GM23338 (cell line): ENCODE data around the gene ASGR2.

Experiments
- EZH2 ChIP-seq: fragments of 200-600 bp; sonication (generic); IDR thresholded peaks from one replicate; pipeline ENCODE4 v1.8.0; 2017; ENCODE audit warnings: antibody characterized with exemption, mild to moderate bottlenecking, low read depth; ENCODE audit not compliant: unreplicated experiment
- EZH2phosphoT487 ChIP-seq: fragments of 200-600 bp; sonication (generic); IDR thresholded peaks from one replicate; pipeline ENCODE4 v1.8.1; 2018; ENCODE audit warnings: antibody characterized with exemption; ENCODE audit not compliant: unreplicated experiment
- POLR2AphosphoS5 ChIP-seq: IDR thresholded peaks from 2 replicates; pipeline ENCODE4 v1.6.1; 2016; ENCODE audit warnings: antibody characterized with exemption, low read depth
- TF ChIP-seq, protein P1 (sequence below), 2 experiments: fragments of 200-600 bp in 1 of 2; sonication (generic) in 1 of 2; conservative IDR thresholded peaks; 2 replicates each; pipeline versions ENCODE4 v1.5.1 to v1.6.1; 2016 to 2017; ENCODE audit warnings: antibody characterized with exemption in 2 of 2, low read depth in 2 of 2, mild to moderate bottlenecking in 2 of 2, moderate library complexity in 1 of 2
- TF ChIP-seq, protein P2 (sequence below): IDR thresholded peaks from one replicate; pipeline ENCODE4 v1.6.1; 2018; ENCODE audit warnings: antibody characterized with exemption; ENCODE audit not compliant: unreplicated experiment

DNA sequence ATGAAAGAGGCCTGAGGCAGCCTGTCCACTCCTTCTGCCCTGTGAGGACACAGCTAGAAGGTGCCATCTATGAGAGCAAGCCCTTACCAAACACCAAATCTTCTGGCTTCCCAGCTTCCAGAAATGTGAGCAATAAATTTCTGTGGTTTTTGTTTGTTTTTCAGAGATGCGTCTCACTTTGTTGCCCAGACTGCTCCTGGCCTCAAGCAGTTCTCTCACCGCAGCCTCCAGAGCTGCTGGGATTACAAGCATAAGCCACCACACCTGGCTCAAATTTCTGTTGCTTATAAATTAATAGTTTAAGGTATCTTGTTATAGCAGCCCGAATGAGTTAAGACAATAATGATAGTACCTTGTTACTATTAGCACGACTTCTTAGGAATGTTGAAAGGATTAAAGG is 58.2 kb downstream of the ASGR2 start:
- TF ChIP-seq EZH2phosphoT487 (no peak), EZH2 (no peak), POLR2AphosphoS5 (no peak)
- TF ChIP-seq, protein P1, sequence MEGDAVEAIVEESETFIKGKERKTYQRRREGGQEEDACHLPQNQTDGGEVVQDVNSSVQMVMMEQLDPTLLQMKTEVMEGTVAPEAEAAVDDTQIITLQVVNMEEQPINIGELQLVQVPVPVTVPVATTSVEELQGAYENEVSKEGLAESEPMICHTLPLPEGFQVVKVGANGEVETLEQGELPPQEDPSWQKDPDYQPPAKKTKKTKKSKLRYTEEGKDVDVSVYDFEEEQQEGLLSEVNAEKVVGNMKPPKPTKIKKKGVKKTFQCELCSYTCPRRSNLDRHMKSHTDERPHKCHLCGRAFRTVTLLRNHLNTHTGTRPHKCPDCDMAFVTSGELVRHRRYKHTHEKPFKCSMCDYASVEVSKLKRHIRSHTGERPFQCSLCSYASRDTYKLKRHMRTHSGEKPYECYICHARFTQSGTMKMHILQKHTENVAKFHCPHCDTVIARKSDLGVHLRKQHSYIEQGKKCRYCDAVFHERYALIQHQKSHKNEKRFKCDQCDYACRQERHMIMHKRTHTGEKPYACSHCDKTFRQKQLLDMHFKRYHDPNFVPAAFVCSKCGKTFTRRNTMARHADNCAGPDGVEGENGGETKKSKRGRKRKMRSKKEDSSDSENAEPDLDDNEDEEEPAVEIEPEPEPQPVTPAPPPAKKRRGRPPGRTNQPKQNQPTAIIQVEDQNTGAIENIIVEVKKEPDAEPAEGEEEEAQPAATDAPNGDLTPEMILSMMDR (conservative IDR thresholded peaks at IDR 0.05; ENCODE audit: low read depth in 2 of 2), result no peak
- TF ChIP-seq, protein P2, sequence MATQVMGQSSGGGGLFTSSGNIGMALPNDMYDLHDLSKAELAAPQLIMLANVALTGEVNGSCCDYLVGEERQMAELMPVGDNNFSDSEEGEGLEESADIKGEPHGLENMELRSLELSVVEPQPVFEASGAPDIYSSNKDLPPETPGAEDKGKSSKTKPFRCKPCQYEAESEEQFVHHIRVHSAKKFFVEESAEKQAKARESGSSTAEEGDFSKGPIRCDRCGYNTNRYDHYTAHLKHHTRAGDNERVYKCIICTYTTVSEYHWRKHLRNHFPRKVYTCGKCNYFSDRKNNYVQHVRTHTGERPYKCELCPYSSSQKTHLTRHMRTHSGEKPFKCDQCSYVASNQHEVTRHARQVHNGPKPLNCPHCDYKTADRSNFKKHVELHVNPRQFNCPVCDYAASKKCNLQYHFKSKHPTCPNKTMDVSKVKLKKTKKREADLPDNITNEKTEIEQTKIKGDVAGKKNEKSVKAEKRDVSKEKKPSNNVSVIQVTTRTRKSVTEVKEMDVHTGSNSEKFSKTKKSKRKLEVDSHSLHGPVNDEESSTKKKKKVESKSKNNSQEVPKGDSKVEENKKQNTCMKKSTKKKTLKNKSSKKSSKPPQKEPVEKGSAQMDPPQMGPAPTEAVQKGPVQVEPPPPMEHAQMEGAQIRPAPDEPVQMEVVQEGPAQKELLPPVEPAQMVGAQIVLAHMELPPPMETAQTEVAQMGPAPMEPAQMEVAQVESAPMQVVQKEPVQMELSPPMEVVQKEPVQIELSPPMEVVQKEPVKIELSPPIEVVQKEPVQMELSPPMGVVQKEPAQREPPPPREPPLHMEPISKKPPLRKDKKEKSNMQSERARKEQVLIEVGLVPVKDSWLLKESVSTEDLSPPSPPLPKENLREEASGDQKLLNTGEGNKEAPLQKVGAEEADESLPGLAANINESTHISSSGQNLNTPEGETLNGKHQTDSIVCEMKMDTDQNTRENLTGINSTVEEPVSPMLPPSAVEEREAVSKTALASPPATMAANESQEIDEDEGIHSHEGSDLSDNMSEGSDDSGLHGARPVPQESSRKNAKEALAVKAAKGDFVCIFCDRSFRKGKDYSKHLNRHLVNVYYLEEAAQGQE, result no peak
